Body of pancreas (tissue), 4 donors: ENCODE data around the gene MOV10L1. TPM values are rescaled to one million over a fixed set of nuclear protein-coding genes. Genes with fewer than 3 reads are reported as not detected.

ENCODE experiments used
- ATAC-seq: fragments of 150-250 bp; one replicate; pipeline ENCODE4 v1.9.1; 2016
- DNase-seq, 4 donors: peaks; one replicate each; pipeline ENCODE4 v3.0.0-alpha.2; 2019
- H3K27ac ChIP-seq, 4 donors: fragments of 200-600 bp; sonication (generic); 1 replicate in 3 of 4; 2 replicates in 1 of 4; pipeline versions ENCODE4 v1.5.1 to v1.6.1; 2016 to 2019; ENCODE audit warnings: mild to moderate bottlenecking in 1 of 4, mixed read lengths in 1 of 4, moderate library complexity in 1 of 4
- H3K27me3 ChIP-seq, 2 donors: fragments of 200-600 bp; sonication (generic); one replicate each; pipeline ENCODE4 v1.6.0; 2016; ENCODE audit warnings: mild to moderate bottlenecking in 1 of 2
- H3K36me3 ChIP-seq, 2 donors: fragments of 200-600 bp; sonication (generic); replicated peaks in 1 of 2; 2 replicates each; pipeline ENCODE4 v1.5.1; 2016; ENCODE audit warnings: low read depth in 2 of 2; ENCODE audit not compliant: insufficient read depth in 1 of 2
- H3K4me1 ChIP-seq: fragments of 200-600 bp; sonication (generic); one replicate; pipeline ENCODE4 v1.6.0; 2016
- H3K4me3 ChIP-seq, 2 donors: fragments of 200-600 bp; sonication (generic); 1 replicate in 1 of 2; 2 replicates in 1 of 2; pipeline ENCODE4 v1.5.1; 2016 to 2019
- H3K9me3 ChIP-seq, 3 donors: fragments of 200-600 bp; sonication (generic); 1 replicate in 2 of 3; 2 replicates in 1 of 3; pipeline ENCODE4 v1.5.1; 2016
- CTCF ChIP-seq, 7 experiments: fragments of 450-650 bp in 4 of 7; fragments of 200-600 bp in 3 of 7; sonication (generic) in 3 of 7; IDR thresholded peaks; one replicate each; pipeline ENCODE4 v1.5.1; 2016 to 2019; ENCODE audit warnings: antibody characterized with exemption in 7 of 7
- POLR2A ChIP-seq, 3 donors: fragments of 450-650 bp; IDR thresholded peaks; one replicate each; pipeline ENCODE4 v1.6.1; 2016; ENCODE audit warnings: antibody characterized with exemption in 3 of 3, mild to moderate bottlenecking in 2 of 3
- WGBS, 2 donors: methylation state at CpG; one replicate each; pipeline ENCODE4 v1.1.5; 2017; 5-methylcytosine and 5-hydroxymethylcytosine counted together
- intact Hi-C: fragments of 100-400 bp; cut with DNase I; formaldehyde crosslinking; loops from one replicate; pipeline ENCODE4 v1.15.1; 2023
- total RNA-seq, 2 donors: library from RNA; depleted of rRNA; stranded (reverse); fragments of >200 nt; gene quantifications; one replicate each; pipeline ENCODE4 v1.1.0, GENCODE V29; 2016

MOV10L1 gene
- total RNA-seq, 2 donors from 2014 or later = 0.52 TPM; not detected in 1

- TF ChIP-seq POLR2A (IDR thresholded peaks at IDR 0.05) (no peak), CTCF (IDR thresholded peaks at IDR 0.05) (no peak)
- no peak overlapping the region for H3K27ac ChIP-seq
- H3K36me3 ChIP-seq = no peaks in the 10 kb centered on the region
- ATAC-seq (no peak), DNase-seq (no peak)
- intact Hi-C loops = no loop called here
- WGBS, 2 donors = 96% methylated on average over 4 of the region's 4 CpGs
- H3K9me3 ChIP-seq = no peaks in the 10 kb centered on the region
- peaks cover 20% of the 10 kb centered on the region for H3K4me1 ChIP-seq
- no peak overlapping the region for H3K4me3 ChIP-seq
- no peaks in the 10 kb centered on the region for H3K27me3 ChIP-seq
Observed at GRCh38 chr22:50138041-50138440, 48.2 kb downstream of the MOV10L1 start.

GRCh38 chr22:50138988-50139387, 49.2 kb downstream of the MOV10L1 start:
- Histone ChIP-seq H3K27ac (no peak overlapping the region), H3K9me3 (no peaks in the 10 kb centered on the region), H3K36me3 (no peaks in the 10 kb centered on the region), H3K27me3 (no peaks in the 10 kb centered on the region), H3K4me3 (no peak overlapping the region), H3K4me1 (peaks cover 20% of the 10 kb centered on the region)
- 82 to 88% methylated on average over 9 of the region's 9 CpGs for WGBS, 2 donors
- TF ChIP-seq CTCF (IDR thresholded peaks at IDR 0.05) = no peak
- TF ChIP-seq POLR2A (IDR thresholded peaks at IDR 0.05) = no peak
- DNase-seq (no peak), ATAC-seq (no peak)
- intact Hi-C loops = no loop called here

GRCh38 chr22:50139843-50140415, 50.1 kb downstream of the MOV10L1 start:
- peaks cover 20% of the 10 kb centered on the region for H3K4me1 ChIP-seq
- no peaks in the 10 kb centered on the region for H3K9me3 ChIP-seq
- no peaks in the 10 kb centered on the region for H3K27me3 ChIP-seq
- H3K4me3 ChIP-seq = no peak overlapping the region
- no peaks in the 10 kb centered on the region for H3K36me3 ChIP-seq
- no peak overlapping the region for H3K27ac ChIP-seq
- intact Hi-C loops = no loop called here
- DNase-seq = no peak
- ATAC-seq = peak; percentile 33
- TF ChIP-seq POLR2A (IDR thresholded peaks at IDR 0.05) (no peak), CTCF (IDR thresholded peaks at IDR 0.05) (no peak)
- WGBS, 2 donors = 63 to 66% methylated on average over 12 to 15 of the region's 15 CpGs

GRCh38 chr22:50140615-50141014, 50.8 kb downstream of the MOV10L1 start:
- Histone ChIP-seq H3K4me1 (peaks cover 20% of the 10 kb centered on the region), H3K4me3 (no peak overlapping the region), H3K27me3 (no peaks in the 10 kb centered on the region), H3K36me3 (no peaks in the 10 kb centered on the region), H3K27ac (no peak overlapping the region), H3K9me3 (no peaks in the 10 kb centered on the region)
- no peak for DNase-seq
- intact Hi-C loops = no loop called here
- no peak for ATAC-seq
- TF ChIP-seq CTCF (IDR thresholded peaks at IDR 0.05) (no peak), POLR2A (IDR thresholded peaks at IDR 0.05) (no peak)
- 45 to 51% methylated on average over 3 of the region's 3 CpGs for WGBS, 2 donors

GRCh38 chr22:50141462-50141861, 51.7 kb downstream of the MOV10L1 start:
- H3K27me3 ChIP-seq = no peaks in the 10 kb centered on the region
- H3K4me1 ChIP-seq = peaks cover 21% of the 10 kb centered on the region
- no peaks in the 10 kb centered on the region for H3K9me3 ChIP-seq
- WGBS, 2 donors = 40 to 46% methylated on average over 6 of the region's 6 CpGs
- TF ChIP-seq CTCF (IDR thresholded peaks at IDR 0.05) (no peak), POLR2A (IDR thresholded peaks at IDR 0.05) (no peak)
- no peaks in the 10 kb centered on the region for H3K36me3 ChIP-seq
- peak in 1 of 4 donors; percentile 36 for DNase-seq
- no peak overlapping the region for H3K27ac ChIP-seq
- intact Hi-C loops = no loop called here
- H3K4me3 ChIP-seq = no peak overlapping the region
- no peak for ATAC-seq
